IMR-90 (cell line): ENCODE measurements around the gene MACF1.

Experiments used
- POLR2A ChIP-seq: IDR thresholded peaks from 2 replicates; pipeline ENCODE4 v1.6.1; 2012; ENCODE audit warnings: mild to moderate bottlenecking, low read depth, low read length
- TF ChIP-seq, protein P1 (sequence below): conservative IDR thresholded peaks from 2 replicates; pipeline ENCODE4 v1.5.1; 2012; ENCODE audit warnings: mild to moderate bottlenecking, low read depth, low read length, improper control_type of control experiment

DNA sequence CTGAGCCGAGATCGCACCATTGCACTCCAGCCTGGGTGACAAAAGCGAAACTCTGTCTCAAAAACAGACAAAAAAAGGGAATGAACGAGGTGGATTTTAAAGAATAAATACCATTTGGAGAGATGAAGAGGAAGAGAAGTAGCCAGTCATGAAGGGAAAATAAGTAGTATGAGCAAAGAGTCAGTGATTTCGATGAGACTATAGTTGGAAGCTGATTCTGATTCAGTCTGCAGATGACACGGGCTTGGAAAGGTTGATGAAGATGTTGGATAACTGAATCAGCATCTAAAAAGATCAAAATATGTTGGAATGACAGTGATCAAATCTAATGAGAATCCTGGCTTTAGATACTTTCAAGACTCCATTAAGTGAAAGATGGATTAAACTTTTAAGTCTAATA lies 23.8 kb downstream of the MACF1 start:
- TF ChIP-seq, protein P1, sequence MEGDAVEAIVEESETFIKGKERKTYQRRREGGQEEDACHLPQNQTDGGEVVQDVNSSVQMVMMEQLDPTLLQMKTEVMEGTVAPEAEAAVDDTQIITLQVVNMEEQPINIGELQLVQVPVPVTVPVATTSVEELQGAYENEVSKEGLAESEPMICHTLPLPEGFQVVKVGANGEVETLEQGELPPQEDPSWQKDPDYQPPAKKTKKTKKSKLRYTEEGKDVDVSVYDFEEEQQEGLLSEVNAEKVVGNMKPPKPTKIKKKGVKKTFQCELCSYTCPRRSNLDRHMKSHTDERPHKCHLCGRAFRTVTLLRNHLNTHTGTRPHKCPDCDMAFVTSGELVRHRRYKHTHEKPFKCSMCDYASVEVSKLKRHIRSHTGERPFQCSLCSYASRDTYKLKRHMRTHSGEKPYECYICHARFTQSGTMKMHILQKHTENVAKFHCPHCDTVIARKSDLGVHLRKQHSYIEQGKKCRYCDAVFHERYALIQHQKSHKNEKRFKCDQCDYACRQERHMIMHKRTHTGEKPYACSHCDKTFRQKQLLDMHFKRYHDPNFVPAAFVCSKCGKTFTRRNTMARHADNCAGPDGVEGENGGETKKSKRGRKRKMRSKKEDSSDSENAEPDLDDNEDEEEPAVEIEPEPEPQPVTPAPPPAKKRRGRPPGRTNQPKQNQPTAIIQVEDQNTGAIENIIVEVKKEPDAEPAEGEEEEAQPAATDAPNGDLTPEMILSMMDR: no peak
- TF ChIP-seq POLR2A: no peak
